Pancreas (tissue), 10 donors: ENCODE measurements around the gene KIRREL1. TPM values are rescaled to one million over a fixed set of nuclear protein-coding genes. Genes with fewer than 3 reads are reported as not detected.

ENCODE experiments used
- ATAC-seq, 4 donors: fragments of 200-7000 bp; cut with Tn5 transposase; one replicate each; pipeline versions ENCODE4 v1.8.0 to v1.9.1; 2020; ENCODE audit warnings: mild to moderate bottlenecking in 4 of 4, moderate library complexity in 4 of 4
- DNase-seq, 6 donors: peaks; one replicate each; pipeline ENCODE4 v3.0.0-alpha.2; 2020
- FAIRE-seq: peaks from 2 replicates; lab custom pipeline; 2012; peaks lifted over from hg19 to GRCh38; lab: Jason Lieb, UNC
- H3K27ac ChIP-seq, 4 donors: fragments of 200-600 bp; sonication (generic); 1 replicate in 3 of 4; 2 replicates in 1 of 4; pipeline versions ENCODE4 v1.5.0 to v1.8.0; 2020
- H3K27me3 ChIP-seq, 4 donors: fragments of 200-600 bp; one replicate each; pipeline ENCODE4 v1.8.0; 2021
- H3K36me3 ChIP-seq, 3 donors: fragments of 200-600 bp; sonication (generic) in 1 of 3; one replicate each; pipeline versions ENCODE4 v1.5.0 to v1.8.0; 2020 to 2021
- H3K4me1 ChIP-seq, 3 donors: fragments of 200-600 bp; one replicate each; pipeline ENCODE4 v1.8.0; 2021
- H3K4me3 ChIP-seq, 4 donors: fragments of 200-600 bp; sonication (generic) in 2 of 4; one replicate each; pipeline versions ENCODE4 v1.5.0 to v1.8.0; 2020 to 2021
- H3K9me3 ChIP-seq, 4 donors: fragments of 200-600 bp; one replicate each; pipeline ENCODE4 v1.8.0; 2021
- WGBS, 2 donors: extraction: QIAGEN DNeasy Blood & Tissue Kit; methylation state at CpG; one replicate each; pipeline ENCODE4 v1.1.7; 2013; 5-methylcytosine and 5-hydroxymethylcytosine counted together
- intact Hi-C, 3 donors: fragments of 100-400 bp; cut with DNase I; formaldehyde crosslinking; loops; one replicate each; pipeline versions ENCODE4 v1.11.1 to v1.14.2; 2022
- polyA plus RNA-seq, 2 donors: library from polyadenylated mRNA; stranded (reverse); fragments of 200-250 nt; gene quantifications; one replicate each; pipeline ENCODE4 v1.2.3, GENCODE V29; 2013
- total RNA-seq, 6 donors: library from RNA; stranded (reverse); fragmentation: NEBNext Ultra II Directional in 4 of 6; extraction: Animal tissue kit (Norgen Biotek cat#: 25700) in 4 of 6; gene quantifications; one replicate each; pipeline versions ENCODE4 v1.2.1 to v1.2.4, GENCODE V29; 2021 to 2023
- TF ChIP-seq, protein P1 (sequence below), 4 donors: fragments of 200-600 bp; sonication (generic) in 3 of 4; IDR thresholded peaks; one replicate each; pipeline versions ENCODE4 v1.5.0 to v1.8.0; 2021; ENCODE audit warnings: antibody characterized with exemption in 4 of 4
- donor health status: healthy with polysubstance abuse.
- donor health status: DM: no; HTN: no; CAD: no; lungs with moderate emphysema.
- donor health status: DM: no; HTN: no; CAD: no.
- donor health status: control.
- donor health status: control.
- donor health status: Bipolar disorder and iron deficiency.
- donor health status: DM: yes; HTN: yes; CAD: no.
- donor health status: DM: no; HTN: no; CAD: no.
- donor health status: DM: no; HTN: no; CAD: no.
- donor health status: DM: yes; HTN: yes; CAD: no.

The KIRREL1 gene
- total and polyA plus RNA-seq, 8 donors = 1.9 to 13.0 (median 4.1) TPM

DNA sequence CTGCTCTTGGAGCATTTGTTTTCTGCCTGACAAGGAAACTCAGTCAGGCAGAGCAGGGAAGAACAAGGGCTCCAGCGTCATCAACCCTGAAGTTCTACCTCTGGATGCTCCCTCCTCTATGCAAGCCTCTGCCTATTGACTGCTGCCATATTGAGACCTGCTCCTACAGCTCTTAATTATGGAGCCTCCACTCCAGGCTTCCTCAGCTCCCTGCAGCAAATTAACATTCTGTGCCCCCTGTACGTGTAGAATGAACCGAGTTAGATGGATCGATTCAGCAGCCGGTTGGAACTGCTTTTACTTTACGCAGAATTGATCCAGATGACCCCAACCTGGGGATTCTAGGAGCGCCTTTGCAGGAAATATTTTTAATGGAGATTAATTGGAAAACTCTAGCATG is 68.7 kb downstream of the KIRREL1 start:
- Histone ChIP-seq H3K9me3 (no peaks in the 10 kb centered on the region), H3K27me3 (no peaks in the 10 kb centered on the region), H3K4me3 (no peak overlapping the region), H3K27ac (no peak overlapping the region), H3K4me1 (no peaks in the 10 kb centered on the region), H3K36me3 (no peaks in the 10 kb centered on the region)
- FAIRE-seq (no peak), DNase-seq (no peak), ATAC-seq (no peak)
- WGBS, 2 donors = 65 to 70% methylated on average over 7 of the region's 7 CpGs
- intact Hi-C loops = no loop called here
- TF ChIP-seq, protein P1, sequence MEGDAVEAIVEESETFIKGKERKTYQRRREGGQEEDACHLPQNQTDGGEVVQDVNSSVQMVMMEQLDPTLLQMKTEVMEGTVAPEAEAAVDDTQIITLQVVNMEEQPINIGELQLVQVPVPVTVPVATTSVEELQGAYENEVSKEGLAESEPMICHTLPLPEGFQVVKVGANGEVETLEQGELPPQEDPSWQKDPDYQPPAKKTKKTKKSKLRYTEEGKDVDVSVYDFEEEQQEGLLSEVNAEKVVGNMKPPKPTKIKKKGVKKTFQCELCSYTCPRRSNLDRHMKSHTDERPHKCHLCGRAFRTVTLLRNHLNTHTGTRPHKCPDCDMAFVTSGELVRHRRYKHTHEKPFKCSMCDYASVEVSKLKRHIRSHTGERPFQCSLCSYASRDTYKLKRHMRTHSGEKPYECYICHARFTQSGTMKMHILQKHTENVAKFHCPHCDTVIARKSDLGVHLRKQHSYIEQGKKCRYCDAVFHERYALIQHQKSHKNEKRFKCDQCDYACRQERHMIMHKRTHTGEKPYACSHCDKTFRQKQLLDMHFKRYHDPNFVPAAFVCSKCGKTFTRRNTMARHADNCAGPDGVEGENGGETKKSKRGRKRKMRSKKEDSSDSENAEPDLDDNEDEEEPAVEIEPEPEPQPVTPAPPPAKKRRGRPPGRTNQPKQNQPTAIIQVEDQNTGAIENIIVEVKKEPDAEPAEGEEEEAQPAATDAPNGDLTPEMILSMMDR (IDR thresholded peaks at IDR 0.05) = no peak

- no peaks in the 10 kb centered on the region for H3K4me1 ChIP-seq
- H3K4me3 ChIP-seq = no peak overlapping the region
- intact Hi-C loops = no loop called here
- no peaks in the 10 kb centered on the region for H3K27me3 ChIP-seq
- FAIRE-seq (no peak), DNase-seq (no peak), ATAC-seq (peak in 2 of 4 donors; percentile 17 to 26)
- no peaks in the 10 kb centered on the region for H3K36me3 ChIP-seq
- no peaks in the 10 kb centered on the region for H3K9me3 ChIP-seq
- H3K27ac ChIP-seq = no peak overlapping the region
- 71 to 75% methylated on average over 6 of the region's 6 CpGs for WGBS, 2 donors
- TF ChIP-seq, protein P1 (IDR thresholded peaks at IDR 0.05) = no peak
Measured at GRCh38 chr1:158067662-158068061, 74.2 kb downstream of the KIRREL1 start.

DNA sequence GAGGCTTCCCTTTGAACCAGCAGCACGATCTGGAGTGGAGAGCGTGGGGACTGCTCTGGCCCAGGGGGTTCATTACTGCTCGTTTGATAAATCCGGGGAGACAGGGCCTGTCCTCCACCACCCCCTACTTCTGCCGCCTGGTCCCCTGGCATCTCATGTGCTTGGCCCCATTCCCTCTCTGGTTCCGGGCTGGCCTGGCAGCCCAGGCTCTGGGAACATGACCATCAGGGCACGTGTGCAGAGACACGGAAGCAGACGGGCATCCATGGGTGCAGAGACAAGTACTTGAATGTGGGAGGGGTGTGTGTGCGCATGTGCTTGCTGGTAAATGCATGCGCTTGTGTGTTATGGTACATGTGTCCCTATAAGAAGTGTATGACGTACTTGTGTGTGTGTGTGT is 75.5 kb downstream of the KIRREL1 start:
- 57 to 58% methylated on average over 12 of the region's 12 CpGs for WGBS, 2 donors
- FAIRE-seq = no peak

DNA sequence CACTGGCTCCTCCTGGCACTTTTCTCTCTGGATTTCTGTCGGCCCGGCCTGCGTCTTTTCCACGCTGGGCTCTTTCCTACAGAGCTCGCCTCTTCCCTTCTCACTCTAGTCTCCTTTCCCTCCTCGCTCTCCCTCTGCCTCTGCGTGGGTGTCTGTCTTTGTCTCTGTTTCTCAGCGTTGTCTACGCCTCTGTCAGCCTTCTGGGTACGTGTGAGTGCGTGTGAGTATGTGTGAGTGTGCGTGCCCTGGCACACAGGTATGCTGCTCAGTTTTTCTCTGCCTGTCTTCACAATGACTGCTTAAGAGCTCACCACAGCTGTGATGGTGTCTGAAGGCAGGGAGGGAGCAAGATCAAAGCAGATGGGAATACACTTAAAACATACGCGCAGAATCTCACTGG is 77.7 kb downstream of the KIRREL1 start:
- Histone ChIP-seq H3K27me3 (no peaks in the 10 kb centered on the region), H3K4me1 (no peaks in the 10 kb centered on the region), H3K27ac (no peak overlapping the region), H3K36me3 (no peaks in the 10 kb centered on the region), H3K4me3 (no peak overlapping the region), H3K9me3 (no peaks in the 10 kb centered on the region)
- DNase-seq (no peak), FAIRE-seq (no peak), ATAC-seq (no peak)
- intact Hi-C loops = no loop called here
- TF ChIP-seq, protein P1 (IDR thresholded peaks at IDR 0.05) = no peak
- WGBS, 2 donors = 68 to 73% methylated on average over 14 of the region's 14 CpGs

More for the DNA sequence above, 75.5 kb downstream of the KIRREL1 start:
- TF ChIP-seq, protein P1 (IDR thresholded peaks at IDR 0.05) = no peak
- intact Hi-C loops = no loop called here
- Histone ChIP-seq H3K27ac (no peak overlapping the region), H3K4me3 (no peak overlapping the region), H3K9me3 (no peaks in the 10 kb centered on the region), H3K36me3 (no peaks in the 10 kb centered on the region), H3K4me1 (no peaks in the 10 kb centered on the region), H3K27me3 (no peaks in the 10 kb centered on the region)
- no peak for ATAC-seq
- DNase-seq = no peak

DNA sequence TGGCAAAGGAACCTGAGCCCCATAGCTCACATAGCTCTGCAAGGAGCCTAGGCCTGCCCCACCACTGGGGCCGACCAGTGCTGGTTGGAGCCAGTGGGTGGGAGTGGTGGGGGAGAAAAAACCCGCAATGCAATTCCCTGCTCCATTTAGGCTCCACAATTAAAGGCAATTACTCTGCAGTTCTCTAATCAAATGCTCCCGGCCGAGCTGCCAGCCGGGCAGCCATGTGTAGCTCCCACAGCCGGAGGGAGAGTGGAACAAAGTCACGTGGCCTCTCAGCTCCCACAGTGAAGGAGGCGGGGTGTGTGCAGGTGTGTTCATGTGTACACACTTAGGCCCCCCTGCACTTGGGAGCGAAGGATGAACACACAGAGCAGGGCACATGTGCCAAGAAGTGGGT is 81.6 kb downstream of the KIRREL1 start:
- no peak for FAIRE-seq
- no peaks in the 10 kb centered on the region for H3K9me3 ChIP-seq
- no peaks in the 10 kb centered on the region for H3K36me3 ChIP-seq
- no peaks in the 10 kb centered on the region for H3K27me3 ChIP-seq
- H3K4me3 ChIP-seq = no peak overlapping the region
- no peak overlapping the region for H3K27ac ChIP-seq
- H3K4me1 ChIP-seq = no peaks in the 10 kb centered on the region
- TF ChIP-seq, protein P1 (IDR thresholded peaks at IDR 0.05) = no peak
- WGBS, 2 donors = 50 to 53% methylated on average over 9 of the region's 9 CpGs
- ATAC-seq = peak in 1 of 4 donors; percentile 73
- intact Hi-C loops = no loop called here
- DNase-seq = no peak
